ENCODE measurements around the gene XYLB. TPM values are rescaled to one million over a fixed set of nuclear protein-coding genes. Genes with fewer than 3 reads are reported as not detected.

The XYLB gene
- total RNA-seq, 3 donors from 2014 or later (not counting 1 experiment from before 2014, with no cell fraction given) = 1.6 to 3.7 (median 2.4) TPM

DNA sequence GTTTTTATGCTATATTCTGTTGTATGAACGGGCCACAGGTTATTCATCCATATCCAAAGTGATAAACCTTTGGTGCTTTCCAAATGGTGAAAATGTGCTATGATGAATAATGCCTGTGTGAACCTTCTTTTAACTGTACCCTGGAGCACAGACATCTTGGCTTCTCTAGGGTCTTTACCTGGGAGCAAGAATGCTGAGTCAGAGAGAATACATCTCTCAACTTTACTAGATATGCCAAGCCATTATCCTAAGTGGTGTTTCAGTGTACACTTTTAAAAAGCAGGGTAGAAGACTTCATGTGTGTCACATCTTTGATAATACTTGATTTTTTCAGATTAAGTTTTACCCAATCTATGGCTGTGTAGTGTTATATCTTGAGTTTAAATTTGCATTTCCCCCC, 23.5 kb upstream of the XYLB start:
- WGBS (ENCODE audit: insufficient coverage) = 100% methylated on average over 1 of the region's 1 CpG
- Mint-ChIP-seq H3K27ac (no peak overlapping the region), H3K4me1 (no peaks in the 10 kb centered on the region), H3K9me3 (no peaks in the 10 kb centered on the region), H3K36me3 (no peaks in the 10 kb centered on the region), H3K27me3 (ENCODE audit: low read depth in 2 of 2) (peaks cover 3 to 19% of the 10 kb centered on the region in 2 donors), H3K4me3 (no peak overlapping the region)
- ATAC-seq (no peak), DNase-seq (no peak)
- no peak overlapping the region for H3K27ac ChIP-seq (ENCODE audit: low read length)
- no peaks in the 10 kb centered on the region for H3K4me1 ChIP-seq (ENCODE audit: control insufficient read depth, insufficient read depth, low read length)
- no peaks in the 10 kb centered on the region for H3K36me3 ChIP-seq (ENCODE audit: control insufficient read depth, insufficient read depth, low read length)
- TF ChIP-seq, protein P1, sequence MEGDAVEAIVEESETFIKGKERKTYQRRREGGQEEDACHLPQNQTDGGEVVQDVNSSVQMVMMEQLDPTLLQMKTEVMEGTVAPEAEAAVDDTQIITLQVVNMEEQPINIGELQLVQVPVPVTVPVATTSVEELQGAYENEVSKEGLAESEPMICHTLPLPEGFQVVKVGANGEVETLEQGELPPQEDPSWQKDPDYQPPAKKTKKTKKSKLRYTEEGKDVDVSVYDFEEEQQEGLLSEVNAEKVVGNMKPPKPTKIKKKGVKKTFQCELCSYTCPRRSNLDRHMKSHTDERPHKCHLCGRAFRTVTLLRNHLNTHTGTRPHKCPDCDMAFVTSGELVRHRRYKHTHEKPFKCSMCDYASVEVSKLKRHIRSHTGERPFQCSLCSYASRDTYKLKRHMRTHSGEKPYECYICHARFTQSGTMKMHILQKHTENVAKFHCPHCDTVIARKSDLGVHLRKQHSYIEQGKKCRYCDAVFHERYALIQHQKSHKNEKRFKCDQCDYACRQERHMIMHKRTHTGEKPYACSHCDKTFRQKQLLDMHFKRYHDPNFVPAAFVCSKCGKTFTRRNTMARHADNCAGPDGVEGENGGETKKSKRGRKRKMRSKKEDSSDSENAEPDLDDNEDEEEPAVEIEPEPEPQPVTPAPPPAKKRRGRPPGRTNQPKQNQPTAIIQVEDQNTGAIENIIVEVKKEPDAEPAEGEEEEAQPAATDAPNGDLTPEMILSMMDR (IDR thresholded peaks at IDR 0.05) = no peak
- H3K27me3 ChIP-seq (ENCODE audit: control insufficient read depth, insufficient read depth, low read length) = no peaks in the 10 kb centered on the region
- no peak overlapping the region for H3K4me3 ChIP-seq (ENCODE audit: low read length)
- H3K9me3 ChIP-seq (ENCODE audit: control insufficient read depth, insufficient read depth, low read length) = no peaks in the 10 kb centered on the region
- intact Hi-C loops (cut with micrococcal nuclease) = no loop called here

DNA sequence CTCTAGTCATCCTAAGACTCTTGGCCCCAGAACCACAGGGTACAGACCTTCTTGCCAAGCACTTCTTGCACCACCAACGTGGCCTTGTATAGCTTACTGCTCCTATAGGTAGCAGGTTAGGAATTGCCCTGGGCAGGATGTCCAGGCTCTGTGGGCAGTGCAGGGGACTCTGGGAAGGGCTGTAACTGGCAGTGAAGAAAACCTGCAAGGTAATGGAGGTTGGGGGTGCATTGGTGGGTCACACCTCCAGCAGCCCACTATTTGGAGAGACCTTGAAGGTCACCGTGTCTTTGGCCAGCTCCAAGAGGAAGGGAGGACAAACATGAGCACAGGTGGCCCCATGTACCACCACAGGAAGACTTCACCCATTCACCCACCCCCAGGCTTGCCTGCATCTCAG, 21.3 kb upstream of the XYLB start:
- Histone ChIP-seq H3K4me3 (ENCODE audit: low read length) (no peak overlapping the region), H3K27ac (ENCODE audit: low read length) (no peak overlapping the region), H3K36me3 (ENCODE audit: control insufficient read depth, insufficient read depth, low read length) (no peaks in the 10 kb centered on the region), H3K27me3 (ENCODE audit: control insufficient read depth, insufficient read depth, low read length) (no peaks in the 10 kb centered on the region), H3K4me1 (ENCODE audit: control insufficient read depth, insufficient read depth, low read length) (no peaks in the 10 kb centered on the region), H3K9me3 (ENCODE audit: control insufficient read depth, insufficient read depth, low read length) (no peaks in the 10 kb centered on the region)
- intact Hi-C loops (cut with micrococcal nuclease) = no loop called here
- no peaks in the 10 kb centered on the region for H3K9me3 Mint-ChIP-seq
- no peaks in the 10 kb centered on the region for H3K36me3 Mint-ChIP-seq
- no peaks in the 10 kb centered on the region for H3K4me1 Mint-ChIP-seq
- DNase-seq = no peak
- H3K27ac Mint-ChIP-seq = no peak overlapping the region
- ATAC-seq = no peak
- TF ChIP-seq, protein P1 (IDR thresholded peaks at IDR 0.05) = no peak
- peaks cover 3 to 19% of the 10 kb centered on the region in 2 donors for H3K27me3 Mint-ChIP-seq (ENCODE audit: low read depth in 2 of 2)
- 93% methylated on average over 2 of the region's 2 CpGs for WGBS (ENCODE audit: insufficient coverage)
- H3K4me3 Mint-ChIP-seq = no peak overlapping the region

DNA sequence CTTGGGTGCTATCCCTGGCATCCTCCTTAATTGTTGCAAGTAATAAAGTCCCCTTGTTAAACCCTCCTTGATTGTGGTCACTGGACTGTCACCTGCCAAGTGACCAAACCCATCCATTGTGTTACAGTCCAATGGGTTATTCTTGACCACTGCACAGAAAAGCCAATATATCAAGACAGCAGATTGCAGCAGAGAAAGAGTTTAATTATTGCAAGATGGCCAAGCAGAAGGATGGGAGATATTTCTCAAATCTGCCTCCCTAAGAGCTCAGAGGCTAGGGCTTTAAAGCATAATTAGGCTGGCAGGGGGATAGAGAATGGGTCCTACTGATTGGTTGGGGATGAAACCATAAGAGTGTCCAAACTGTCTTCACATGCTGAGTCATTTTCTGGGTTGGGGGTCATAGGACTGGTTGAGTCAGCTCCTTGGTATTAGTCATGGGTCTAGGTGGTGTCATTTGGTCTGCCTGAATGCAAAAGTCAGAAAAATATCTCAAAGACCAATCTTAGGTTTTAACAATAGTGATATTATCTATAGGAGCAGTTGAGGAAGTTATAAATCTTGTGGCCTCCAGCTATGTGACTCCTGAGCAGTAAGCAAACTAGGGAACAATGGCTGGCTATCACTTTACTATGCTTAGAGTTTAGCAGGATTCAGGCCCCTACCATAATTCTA, 19.1 kb upstream of the XYLB start:
- H3K4me1 Mint-ChIP-seq = no peaks in the 10 kb centered on the region
- H3K9me3 Mint-ChIP-seq = no peaks in the 10 kb centered on the region
- H3K36me3 ChIP-seq (ENCODE audit: control insufficient read depth, insufficient read depth, low read length) = no peaks in the 10 kb centered on the region
- DNase-seq = no peak
- H3K9me3 ChIP-seq (ENCODE audit: control insufficient read depth, insufficient read depth, low read length) = no peaks in the 10 kb centered on the region
- no peaks in the 10 kb centered on the region for H3K36me3 Mint-ChIP-seq
- no peaks in the 10 kb centered on the region for H3K4me1 ChIP-seq (ENCODE audit: control insufficient read depth, insufficient read depth, low read length)
- H3K4me3 Mint-ChIP-seq = no peak overlapping the region
- TF ChIP-seq, protein P1 (IDR thresholded peaks at IDR 0.05) = no peak
- intact Hi-C loops (cut with micrococcal nuclease) = no loop called here
- H3K27ac Mint-ChIP-seq = no peak overlapping the region
- H3K27ac ChIP-seq (ENCODE audit: low read length) = no peak overlapping the region
- no peak for ATAC-seq
- H3K27me3 Mint-ChIP-seq (ENCODE audit: low read depth in 2 of 2) = peaks cover 3 to 26% of the 10 kb centered on the region in 2 donors
- no peaks in the 10 kb centered on the region for H3K27me3 ChIP-seq (ENCODE audit: control insufficient read depth, insufficient read depth, low read length)
- no peak overlapping the region for H3K4me3 ChIP-seq (ENCODE audit: low read length)
